ENCODE results near the gene TTC23.
"Not testable (repeated sequence)": the region's sequence is repeated elsewhere in the genome, so short reads cannot be mapped to it uniquely, and the experiment has no call there.

The TTC23 gene

GRCh38 chr15:99192181-99192580 is 57.2 kb downstream of the TTC23 start:
- not testable (repeated sequence) for DNase-seq

- DNase-seq: peak; percentile 95
Observed at GRCh38 chr15:99187936-99188335, 61.4 kb downstream of the TTC23 start.

- no peak for DNase-seq
Observed at GRCh38 chr15:99185414-99186130, 63.8 kb downstream of the TTC23 start.

- no peak for DNase-seq
Observed at GRCh38 chr15:99182791-99183190, 66.6 kb downstream of the TTC23 start.

GRCh38 chr15:99181545-99181971 is 67.8 kb downstream of the TTC23 start:
- DNase-seq: peak; percentile 63

GRCh38 chr15:99180964-99181306 is 68.4 kb downstream of the TTC23 start:
- DNase-seq: no peak

- DNase-seq: no peak
Observed at GRCh38 chr15:99180086-99180963, 69.1 kb downstream of the TTC23 start.

- no peak for DNase-seq
Observed at GRCh38 chr15:99177679-99178078, 71.7 kb downstream of the TTC23 start.

GRCh38 chr15:99176757-99177156 is 72.6 kb downstream of the TTC23 start:
- no peak for DNase-seq

- no peak for DNase-seq
Observed at GRCh38 chr15:99174567-99175395, 74.6 kb downstream of the TTC23 start.

- DNase-seq: no peak
Observed at GRCh38 chr15:99172989-99173388, 76.4 kb downstream of the TTC23 start.

GRCh38 chr15:99172171-99172570 is 77.2 kb downstream of the TTC23 start:
- DNase-seq: no peak

GRCh38 chr15:99170476-99171065 is 78.8 kb downstream of the TTC23 start:
- DNase-seq: no peak

- DNase-seq: peak; percentile 88
Observed at GRCh38 chr15:99169769-99170311, 79.5 kb downstream of the TTC23 start.

- no peak for DNase-seq
Observed at GRCh38 chr15:99168601-99169580, 80.5 kb downstream of the TTC23 start.

GRCh38 chr15:99167640-99168039 is 81.7 kb downstream of the TTC23 start:
- DNase-seq: no peak

- no peak for DNase-seq
Observed at GRCh38 chr15:99167201-99167600, 82.2 kb downstream of the TTC23 start.

GRCh38 chr15:99165956-99166689 is 83.3 kb downstream of the TTC23 start:
- no peak for DNase-seq

- no peak for DNase-seq
Observed at GRCh38 chr15:99165020-99165790, 84.2 kb downstream of the TTC23 start.

All from fibroblast of skin of back (primary cell).